Stimulated activated CD4-positive, alpha-beta T cell treated with anti-CD3 and anti-CD28 coated beads, TNF-alpha, amount 100 ng/mL, for 1 hour (primary cell): ENCODE data around the gene NR1D2.
"Not testable (repeated sequence)": the region's sequence is repeated elsewhere in the genome, so short reads cannot be mapped to it uniquely, and the experiment has no call there.

Experiments used
- DNase-seq, 3 donors: peaks; one replicate each; pipeline ENCODE4 v3.0.0-alpha.2; 2020; ENCODE audit warnings: low read depth in 3 of 3, low spot score in 1 of 3

NR1D2 gene

GRCh38 chr3:23944861-23945662 lies at the start of gene NR1D2:
TSS of gene NR1D2 (plus strand) at chr3:23945286. CDS start at chr3:23945579, 293 bp downstream.
- DNase-seq: peak; percentile 34 to 64 (median 60)

GRCh38 chr3:23900744-23901143 lies 44.3 kb upstream of the NR1D2 start:
- no peak for DNase-seq

- no peak for DNase-seq
Observed at GRCh38 chr3:23904545-23904944, 40.5 kb upstream of the NR1D2 start.

- DNase-seq: no peak
Observed at GRCh38 chr3:23909341-23909740, 35.7 kb upstream of the NR1D2 start.

GRCh38 chr3:23911397-23911796 lies 33.7 kb upstream of the NR1D2 start:
- no peak for DNase-seq

GRCh38 chr3:23912335-23912734 lies 32.8 kb upstream of the NR1D2 start:
- not testable (repeated sequence) for DNase-seq

GRCh38 chr3:23913182-23913581 lies 31.9 kb upstream of the NR1D2 start:
- no peak for DNase-seq

- no peak for DNase-seq
Observed at GRCh38 chr3:23913873-23914743, 31.0 kb upstream of the NR1D2 start.

GRCh38 chr3:23915537-23916108 lies 29.5 kb upstream of the NR1D2 start:
- DNase-seq: no peak

- DNase-seq: no peak
Observed at GRCh38 chr3:23916152-23916885, 28.8 kb upstream of the NR1D2 start.

- peak; percentile 87 to 94 (median 92) for DNase-seq
Observed at GRCh38 chr3:23916886-23917678, 28.0 kb upstream of the NR1D2 start, which contains the start of the genes NKIRAS1 and RPL15. TSS of gene NKIRAS1 (minus strand) at chr3:23916990. CDS start at chr3:23910904, 6,086 bp downstream. TSS of gene RPL15 (plus strand) at chr3:23917132. CDS start at chr3:23917860, 728 bp downstream.

- peak in 1 of 3 donors; percentile 21 for DNase-seq
Observed at GRCh38 chr3:23917679-23918303, 27.3 kb upstream of the NR1D2 start.

- not testable (repeated sequence) for DNase-seq
Observed at GRCh38 chr3:23918331-23918730, 26.8 kb upstream of the NR1D2 start.

- DNase-seq: no peak
Observed at GRCh38 chr3:23919628-23920027, 25.5 kb upstream of the NR1D2 start.

- DNase-seq: no peak
Observed at GRCh38 chr3:23920151-23920655, 24.9 kb upstream of the NR1D2 start.

- no peak for DNase-seq
Observed at GRCh38 chr3:23921052-23921511, 24.0 kb upstream of the NR1D2 start.

GRCh38 chr3:23923786-23924185 lies 21.3 kb upstream of the NR1D2 start:
- no peak for DNase-seq

- no peak for DNase-seq
Observed at GRCh38 chr3:23926246-23926645, 18.8 kb upstream of the NR1D2 start.

- no peak for DNase-seq
Observed at GRCh38 chr3:23926736-23927135, 18.4 kb upstream of the NR1D2 start.
